ENCODE data around the gene VENTX. TPM values are rescaled to one million over a fixed set of nuclear protein-coding genes. Genes with fewer than 3 reads are reported as not detected.

The VENTX gene
- polyA plus RNA-seq, 1 experiment = not detected

GRCh38 chr10:133191651-133192050, 46.0 kb upstream of the VENTX start:
- ChIA-PET CTCF (interaction anchor here (1.3 kb wide), 1 partner anchor 15 kb away, joined by 3 read pairs; no protein-coding TSS in a partner anchor), POLR2A (no interaction called here)

GRCh38 chr10:133194151-133194550, 43.5 kb upstream of the VENTX start:
- no peak for TF ChIP-seq CTCF (IDR thresholded peaks at IDR 0.05; ENCODE audit: insufficient read depth, low read depth, low read length)
- no peaks in the 10 kb centered on the region for H3K27me3 ChIP-seq (ENCODE audit: control insufficient read depth, insufficient read depth, low read length)
- no peak overlapping the region for H3K4me3 ChIP-seq (ENCODE audit: low read depth, low read length)
- no peak for DNase-seq (ENCODE audit: low read depth)
- CTCF ChIA-PET = no interaction called here
- POLR2A ChIA-PET = no interaction called here
- no peaks in the 10 kb centered on the region for H3K36me3 ChIP-seq (ENCODE audit: control insufficient read depth, insufficient read depth, low read length)

More at GRCh38 chr10:133191651-133192050, 46.0 kb upstream of the VENTX start:
- TF ChIP-seq CTCF (IDR thresholded peaks at IDR 0.05; ENCODE audit: insufficient read depth, low read depth, low read length) = no peak
- H3K4me3 ChIP-seq (ENCODE audit: low read depth, low read length) = no peak overlapping the region
- no peaks in the 10 kb centered on the region for H3K27me3 ChIP-seq (ENCODE audit: control insufficient read depth, insufficient read depth, low read length)
- no peaks in the 10 kb centered on the region for H3K36me3 ChIP-seq (ENCODE audit: control insufficient read depth, insufficient read depth, low read length)
- no peak for DNase-seq (ENCODE audit: low read depth)

GRCh38 chr10:133195096-133195495, 42.6 kb upstream of the VENTX start:
- Histone ChIP-seq H3K4me3 (ENCODE audit: low read depth, low read length) (no peak overlapping the region), H3K36me3 (ENCODE audit: control insufficient read depth, insufficient read depth, low read length) (no peaks in the 10 kb centered on the region), H3K27me3 (ENCODE audit: control insufficient read depth, insufficient read depth, low read length) (no peaks in the 10 kb centered on the region)
- no peak for TF ChIP-seq CTCF (IDR thresholded peaks at IDR 0.05; ENCODE audit: insufficient read depth, low read depth, low read length)
- ChIA-PET POLR2A (no interaction called here), CTCF (no interaction called here)
- no peak for DNase-seq (ENCODE audit: low read depth)

GRCh38 chr10:133195611-133196010, 42.0 kb upstream of the VENTX start:
- no peak for TF ChIP-seq CTCF (IDR thresholded peaks at IDR 0.05; ENCODE audit: insufficient read depth, low read depth, low read length)
- ChIA-PET POLR2A (no interaction called here), CTCF (no interaction called here)
- Histone ChIP-seq H3K36me3 (ENCODE audit: control insufficient read depth, insufficient read depth, low read length) (no peaks in the 10 kb centered on the region), H3K27me3 (ENCODE audit: control insufficient read depth, insufficient read depth, low read length) (no peaks in the 10 kb centered on the region), H3K4me3 (ENCODE audit: low read depth, low read length) (no peak overlapping the region)
- no peak for DNase-seq (ENCODE audit: low read depth)

GRCh38 chr10:133196221-133196915, 41.3 kb upstream of the VENTX start:
- Histone ChIP-seq H3K27me3 (ENCODE audit: control insufficient read depth, insufficient read depth, low read length) (no peaks in the 10 kb centered on the region), H3K4me3 (ENCODE audit: low read depth, low read length) (no peak overlapping the region), H3K36me3 (ENCODE audit: control insufficient read depth, insufficient read depth, low read length) (no peaks in the 10 kb centered on the region)
- DNase-seq (ENCODE audit: low read depth) = no peak
- CTCF ChIA-PET = interaction anchor here (0.7 kb wide), 1 partner anchor 46 kb away, joined by 3 read pairs; no protein-coding TSS in a partner anchor
- no peak for TF ChIP-seq CTCF (IDR thresholded peaks at IDR 0.05; ENCODE audit: insufficient read depth, low read depth, low read length)
- POLR2A ChIA-PET = no interaction called here
